WI38 (cell line): ENCODE measurements around the gene MFAP2.
"Not testable (repeated sequence)": the region's sequence is repeated elsewhere in the genome, so short reads cannot be mapped to it uniquely, and the experiment has no call there.

Source experiments
- H3K4me3 ChIP-seq: 2 replicates; pipeline ENCODE4 v1.5.1; 2011; ENCODE audit warnings: low read depth, mild to moderate bottlenecking, control low read depth, low read length
- TF ChIP-seq, protein P1 (sequence below): IDR thresholded peaks from 2 replicates; pipeline ENCODE4 v1.5.1; 2012; ENCODE audit warnings: low read depth, mild to moderate bottlenecking, control low read depth, low read length

Gene MFAP2

DNA sequence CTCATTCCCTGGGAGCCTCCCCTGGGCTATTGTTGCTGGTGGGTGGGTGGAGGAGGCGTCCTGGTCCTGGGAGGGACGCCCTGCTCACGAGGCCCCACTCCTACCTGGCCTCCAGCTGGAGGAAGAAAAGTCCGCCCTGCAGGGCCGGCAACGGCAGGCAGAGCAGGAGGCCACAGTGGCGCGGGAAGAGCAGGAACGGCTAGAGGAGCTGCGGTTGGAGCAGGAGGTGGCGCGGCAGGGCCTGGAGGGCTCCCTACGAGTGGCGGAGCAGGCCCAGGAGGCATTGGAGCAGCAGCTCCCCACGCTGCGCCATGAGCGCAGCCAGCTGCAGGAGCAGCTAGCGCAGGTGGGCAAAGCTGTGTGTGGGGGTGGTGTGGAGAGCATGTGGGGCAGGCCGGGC is 33.8 kb downstream of the MFAP2 start:
- TF ChIP-seq, protein P1, sequence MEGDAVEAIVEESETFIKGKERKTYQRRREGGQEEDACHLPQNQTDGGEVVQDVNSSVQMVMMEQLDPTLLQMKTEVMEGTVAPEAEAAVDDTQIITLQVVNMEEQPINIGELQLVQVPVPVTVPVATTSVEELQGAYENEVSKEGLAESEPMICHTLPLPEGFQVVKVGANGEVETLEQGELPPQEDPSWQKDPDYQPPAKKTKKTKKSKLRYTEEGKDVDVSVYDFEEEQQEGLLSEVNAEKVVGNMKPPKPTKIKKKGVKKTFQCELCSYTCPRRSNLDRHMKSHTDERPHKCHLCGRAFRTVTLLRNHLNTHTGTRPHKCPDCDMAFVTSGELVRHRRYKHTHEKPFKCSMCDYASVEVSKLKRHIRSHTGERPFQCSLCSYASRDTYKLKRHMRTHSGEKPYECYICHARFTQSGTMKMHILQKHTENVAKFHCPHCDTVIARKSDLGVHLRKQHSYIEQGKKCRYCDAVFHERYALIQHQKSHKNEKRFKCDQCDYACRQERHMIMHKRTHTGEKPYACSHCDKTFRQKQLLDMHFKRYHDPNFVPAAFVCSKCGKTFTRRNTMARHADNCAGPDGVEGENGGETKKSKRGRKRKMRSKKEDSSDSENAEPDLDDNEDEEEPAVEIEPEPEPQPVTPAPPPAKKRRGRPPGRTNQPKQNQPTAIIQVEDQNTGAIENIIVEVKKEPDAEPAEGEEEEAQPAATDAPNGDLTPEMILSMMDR: no peak
- H3K4me3 ChIP-seq: no peak overlapping the region

DNA sequence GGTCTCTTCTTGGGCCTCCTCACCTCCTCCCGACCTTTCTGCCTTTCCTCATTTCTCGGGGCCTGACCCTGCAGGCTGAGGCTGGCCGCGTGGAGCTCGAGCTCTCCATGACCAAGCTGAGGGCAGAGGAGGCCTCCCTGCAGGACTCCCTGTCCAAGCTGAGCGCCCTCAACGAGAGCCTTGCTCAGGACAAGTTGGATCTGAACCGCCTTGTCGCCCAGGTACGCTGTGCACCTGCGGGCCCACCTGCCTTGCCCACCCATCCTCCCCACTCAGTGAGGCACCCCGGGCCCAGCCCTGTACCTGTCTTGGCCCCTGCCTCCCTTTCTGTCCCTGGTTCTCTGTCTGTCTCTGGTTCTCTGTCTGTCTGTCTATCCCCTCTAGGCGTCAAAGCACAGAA is 34.2 kb downstream of the MFAP2 start:
- not testable (repeated sequence) for H3K4me3 ChIP-seq

- H3K4me3 ChIP-seq: not testable (repeated sequence)
These were observed 34.9 kb downstream of the MFAP2 start for GRCh38 chr1:16945512-16945911.

- no peak overlapping the region for H3K4me3 ChIP-seq
- TF ChIP-seq, protein P1: no peak
These were observed 36.4 kb downstream of the MFAP2 start for GRCh38 chr1:16944038-16944437.

DNA sequence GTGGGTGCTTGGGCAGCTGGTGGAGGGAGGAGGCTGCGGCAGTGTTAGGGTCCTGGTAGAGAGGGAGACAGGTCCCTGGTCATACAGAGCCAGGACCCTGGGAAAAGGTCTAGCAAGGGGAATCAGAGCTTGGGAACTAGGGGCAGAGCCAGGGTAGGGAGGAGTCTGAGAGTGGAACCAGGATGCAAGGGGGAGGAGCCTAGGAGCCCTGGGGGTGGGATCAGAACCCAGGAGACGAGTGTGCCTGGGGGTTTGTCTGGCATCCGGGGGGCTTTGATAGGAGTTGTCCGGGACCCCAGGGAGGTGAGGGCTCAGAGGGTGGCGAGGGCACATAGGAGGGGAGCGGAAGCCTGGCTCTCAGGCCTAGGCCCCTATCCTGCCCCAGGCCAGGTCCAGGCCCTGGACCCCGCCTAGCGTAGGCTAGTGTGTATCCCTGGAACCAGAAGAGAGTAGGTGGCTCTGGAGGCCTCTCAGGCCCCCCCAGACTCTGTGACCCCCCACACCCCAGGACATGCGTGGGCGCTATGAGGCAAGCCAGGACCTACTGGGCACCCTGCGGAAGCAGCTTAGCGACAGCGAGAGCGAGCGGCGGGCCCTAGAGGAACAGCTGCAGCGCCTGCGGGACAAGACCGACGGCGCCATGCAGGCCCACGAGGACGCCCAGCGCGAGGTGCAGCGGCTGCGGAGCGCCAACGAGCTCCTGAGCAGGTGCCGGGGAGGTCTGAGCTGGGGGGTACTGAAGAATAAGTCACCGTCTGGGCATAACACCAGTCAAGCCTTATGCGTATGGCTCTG is 40.8 kb downstream of the MFAP2 start:
- H3K4me3 ChIP-seq: not testable (repeated sequence)

DNA sequence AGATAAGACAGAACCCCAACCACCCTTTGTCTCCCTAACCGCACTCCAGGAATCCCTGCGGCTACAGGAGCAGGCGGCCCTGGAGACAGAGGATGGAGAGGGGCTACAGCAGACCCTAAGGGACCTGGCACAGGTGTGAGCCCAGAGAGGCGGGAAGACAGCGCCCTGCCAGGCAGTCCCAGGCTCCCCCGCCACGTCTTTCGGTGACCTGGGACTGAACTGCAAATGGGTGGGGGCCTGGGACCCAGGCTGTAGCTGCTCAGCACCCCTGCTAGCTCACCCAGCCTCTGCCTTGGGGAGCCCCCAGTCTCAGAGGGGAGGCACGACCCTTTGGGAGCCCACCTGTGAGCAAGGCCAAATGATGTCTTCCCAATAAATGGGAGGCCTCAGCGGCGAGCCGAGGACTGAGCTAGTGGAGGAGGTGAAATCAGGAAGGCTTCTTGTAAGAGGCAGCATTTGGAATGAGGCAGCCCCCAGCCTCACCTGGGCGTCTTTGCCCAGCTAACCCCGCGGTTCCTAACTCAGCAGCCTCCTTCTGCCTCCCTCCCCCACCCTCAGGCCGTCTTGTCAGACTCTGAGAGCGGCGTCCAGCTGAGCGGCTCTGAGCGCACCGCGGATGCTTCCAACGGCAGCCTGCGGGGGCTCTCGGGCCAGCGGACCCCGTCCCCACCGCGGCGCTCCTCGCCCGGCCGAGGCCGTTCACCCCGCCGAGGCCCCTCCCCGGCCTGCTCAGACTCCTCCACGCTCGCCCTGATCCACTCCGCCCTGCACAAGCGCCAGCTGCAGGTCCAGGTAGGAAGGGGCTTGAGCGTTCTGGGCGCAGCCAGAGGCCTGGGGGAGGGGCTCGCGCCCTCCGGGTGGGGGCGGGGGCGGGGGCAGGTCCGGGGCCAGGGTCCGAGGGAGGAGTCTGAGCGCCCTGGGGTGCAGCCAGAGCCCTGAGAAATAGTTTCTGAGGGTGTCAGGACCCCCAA is 41.8 kb downstream of the MFAP2 start:
- no peak overlapping the region for H3K4me3 ChIP-seq
- TF ChIP-seq, protein P1: no peak

GRCh38 chr1:16936580-16936979 is 43.8 kb downstream of the MFAP2 start:
- H3K4me3 ChIP-seq: not testable (repeated sequence)

- H3K4me3 ChIP-seq: not testable (repeated sequence)
These were observed 46.5 kb downstream of the MFAP2 start for GRCh38 chr1:16933945-16934344.

GRCh38 chr1:16931206-16931934 is 49.0 kb downstream of the MFAP2 start:
- H3K4me3 ChIP-seq: not testable (repeated sequence)

DNA sequence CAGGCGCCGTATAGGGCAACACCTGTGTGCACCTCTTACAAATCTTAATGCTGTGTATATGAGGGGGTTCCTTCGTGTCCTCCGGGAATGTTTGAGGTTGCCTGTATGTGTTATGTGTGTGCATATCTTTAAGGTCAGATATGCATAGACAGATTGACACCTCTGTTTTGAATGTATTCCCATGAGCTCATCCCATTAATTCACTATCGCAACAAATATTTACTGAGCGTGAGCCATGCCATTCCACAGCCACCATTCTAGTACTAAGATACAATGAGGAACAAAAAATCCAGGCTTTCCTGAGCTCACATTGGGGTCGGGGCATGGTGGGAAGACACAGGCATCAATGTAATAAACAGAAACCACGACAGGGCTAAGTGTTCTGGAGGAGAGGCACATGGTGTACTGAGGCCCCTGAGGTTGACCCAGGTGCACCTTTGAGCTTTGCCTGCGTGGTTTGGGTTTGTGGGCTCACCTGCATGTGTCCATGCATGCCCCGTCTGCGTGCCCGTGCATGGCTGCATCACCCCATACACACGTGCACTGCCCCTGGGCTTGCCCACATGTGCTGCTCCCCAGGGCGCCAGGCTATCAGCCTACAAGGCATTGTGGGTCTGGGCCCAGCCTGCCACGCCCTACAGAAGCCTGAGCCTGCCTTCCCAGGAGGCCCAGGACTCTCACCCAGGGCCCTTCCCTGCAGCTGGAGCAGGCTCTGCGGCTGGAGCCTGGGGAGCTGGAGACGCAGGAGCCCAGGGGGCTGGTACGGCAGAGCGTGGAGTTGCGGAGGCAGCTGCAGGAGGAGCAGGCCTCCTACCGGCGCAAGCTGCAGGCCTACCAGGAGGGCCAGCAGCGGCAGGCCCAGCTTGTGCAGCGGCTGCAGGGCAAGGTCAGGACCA is 51.0 kb downstream of the MFAP2 start:
- H3K4me3 ChIP-seq: not testable (repeated sequence)
